HPDE6-E6E7 (cell line): Measurements from ENCODE around the gene BCOR.

ENCODE experiments used
- DNase-seq: peaks from one replicate; pipeline ENCODE4 v3.0.0; 2011; ENCODE audit warnings: missing footprints; ENCODE audit errors: extremely low spot score

Gene BCOR

DNA sequence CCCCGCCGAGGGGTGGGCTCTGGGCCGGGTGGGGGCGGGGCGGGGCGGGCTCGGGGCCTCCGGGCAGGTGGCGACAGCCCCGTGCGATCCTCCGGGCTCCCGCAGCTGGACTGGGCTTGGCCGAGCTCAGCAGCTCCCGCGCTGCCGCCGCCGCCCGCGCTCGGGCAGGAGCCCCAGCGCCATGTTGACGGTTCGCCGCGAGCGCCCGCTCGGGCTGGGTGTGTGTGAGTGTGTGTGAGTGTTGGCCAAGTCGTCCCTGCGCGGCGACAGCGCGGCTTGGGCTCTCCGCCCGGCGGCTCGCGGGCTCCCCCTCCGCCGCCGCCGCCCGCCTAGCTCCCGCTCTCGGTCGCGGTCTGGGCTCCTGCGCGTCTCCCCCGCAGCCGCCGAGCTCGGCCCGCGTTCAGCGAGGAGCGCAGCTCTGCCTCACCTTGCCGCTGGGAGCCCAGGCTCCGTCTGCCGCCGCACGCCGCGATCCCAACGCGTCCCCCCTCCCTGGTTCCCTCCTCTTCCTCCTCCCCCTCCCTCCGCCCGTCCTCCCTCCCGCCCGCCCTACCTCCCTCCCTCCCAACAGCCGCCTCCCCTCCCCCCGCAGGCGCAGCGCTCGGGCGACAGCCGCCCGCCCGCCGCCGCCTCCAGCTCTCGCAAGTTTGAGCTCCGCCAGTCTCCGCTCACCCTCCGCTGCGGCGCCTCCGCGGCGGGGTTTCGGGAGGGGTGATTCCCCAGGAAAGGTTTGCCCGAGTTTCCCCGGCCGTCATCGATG lies at the start of gene BCOR:
Gene BCOR (minus strand): TSS at position 455 of the 760 bp plus-strand sequence. CDS start 20,029 bp downstream, outside the sequence.
- DNase-seq: no peak

DNA sequence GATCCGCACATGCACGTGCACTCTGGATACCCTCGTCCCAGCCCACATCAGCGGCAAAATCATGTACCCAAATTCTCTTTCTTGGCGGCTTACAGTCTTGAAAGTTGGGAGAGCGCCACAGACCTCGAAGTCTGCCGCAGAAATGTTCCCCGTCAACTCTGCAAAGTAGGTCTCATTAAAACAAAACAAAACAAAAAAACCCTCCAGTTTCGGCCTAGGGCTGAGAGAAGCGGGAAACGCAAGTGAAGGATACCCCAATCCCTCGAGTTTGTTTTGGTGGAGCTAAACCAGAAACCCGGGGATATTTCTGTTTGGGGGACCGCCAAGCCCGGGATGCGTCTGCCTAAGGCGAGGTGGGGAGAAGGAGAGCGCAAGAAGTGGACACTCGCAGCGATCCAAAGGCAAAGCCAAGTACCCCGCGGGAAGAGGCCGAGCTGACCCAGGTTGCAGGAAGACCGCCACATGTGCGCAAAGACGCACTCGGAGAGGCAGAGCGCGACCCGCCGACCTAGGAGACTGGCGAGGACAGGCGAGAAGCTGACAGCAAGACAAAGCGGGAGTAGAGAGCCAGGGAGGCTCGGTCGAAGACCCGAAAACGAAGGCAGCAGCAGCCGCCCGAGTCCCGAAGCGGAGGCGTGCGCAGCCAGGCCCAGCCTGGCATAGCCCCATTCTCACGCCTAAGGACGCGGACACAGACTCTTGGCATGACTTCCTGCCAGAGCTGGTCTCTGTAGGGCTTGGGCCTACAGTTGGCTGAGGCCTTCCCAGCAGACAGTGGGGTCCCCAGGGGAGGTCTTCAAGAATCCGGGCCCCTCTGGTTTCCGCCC lies 49.6 kb upstream of the BCOR start:
- DNase-seq: no peak

- no peak for DNase-seq
Measured at GRCh38 chrX:40146262-40147125, 48.7 kb upstream of the BCOR start.

DNA sequence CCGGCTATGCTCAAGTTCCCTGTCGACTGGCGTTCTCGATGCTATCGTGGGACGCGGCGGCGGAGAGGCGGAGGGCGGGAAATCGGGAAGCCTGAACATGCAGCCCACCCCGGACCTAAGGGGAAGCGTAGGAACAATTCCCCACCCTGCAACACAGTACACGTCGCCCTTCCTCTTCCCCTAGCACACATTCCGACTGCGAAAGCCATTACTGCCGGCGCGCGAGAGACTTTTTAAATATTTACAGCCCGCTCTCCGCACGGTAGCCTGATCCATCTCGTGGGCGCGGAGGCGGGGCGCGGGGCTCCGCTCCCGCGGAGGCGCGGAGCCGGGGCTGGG lies 48.1 kb upstream of the BCOR start:
- DNase-seq: no peak

- no peak for DNase-seq
Measured at GRCh38 chrX:40145001-40145922, 47.5 kb upstream of the BCOR start.

- DNase-seq: no peak
Measured at GRCh38 chrX:40144576-40144975, 46.8 kb upstream of the BCOR start.

DNA sequence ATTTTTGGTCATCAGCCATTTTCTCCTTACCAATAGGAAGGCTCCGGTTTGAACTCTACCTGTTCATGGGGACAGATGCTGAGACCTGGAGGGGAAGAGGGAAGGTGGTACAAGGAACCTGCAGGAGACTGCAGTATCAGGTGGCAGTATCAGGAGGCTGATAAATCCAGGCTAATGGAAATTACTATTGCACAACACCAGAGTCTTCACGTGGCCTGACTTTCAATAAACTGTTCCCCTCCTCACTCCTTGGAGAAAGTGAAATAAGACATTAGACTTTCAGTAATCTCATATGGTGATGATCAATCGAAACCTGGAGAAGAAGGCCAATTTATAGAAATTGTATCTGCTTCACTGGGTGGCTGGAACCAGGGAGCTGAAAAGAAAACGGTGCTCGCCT lies 46.2 kb upstream of the BCOR start:
- DNase-seq: no peak

GRCh38 chrX:40143001-40143400 lies 45.2 kb upstream of the BCOR start:
- no peak for DNase-seq

DNA sequence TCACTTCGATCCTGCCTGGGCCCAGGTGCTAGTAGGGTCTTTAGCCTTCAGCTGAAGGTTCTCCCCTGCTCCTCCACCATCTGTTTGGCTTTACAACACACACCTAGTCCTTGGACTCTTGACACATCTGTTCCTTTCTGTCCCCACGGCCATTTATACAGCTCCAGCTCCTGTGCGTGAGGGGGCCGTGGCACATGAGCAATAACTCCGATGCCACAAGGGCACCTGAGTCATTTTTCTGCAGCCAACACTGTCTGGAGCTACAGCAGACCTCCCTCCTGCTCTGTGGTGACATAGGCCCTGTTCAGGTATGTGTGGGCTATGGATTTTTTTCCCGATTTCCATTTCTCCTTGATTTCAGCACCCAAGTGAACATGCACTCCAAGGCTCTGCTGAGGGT lies 44.7 kb upstream of the BCOR start:
- no peak for DNase-seq

DNA sequence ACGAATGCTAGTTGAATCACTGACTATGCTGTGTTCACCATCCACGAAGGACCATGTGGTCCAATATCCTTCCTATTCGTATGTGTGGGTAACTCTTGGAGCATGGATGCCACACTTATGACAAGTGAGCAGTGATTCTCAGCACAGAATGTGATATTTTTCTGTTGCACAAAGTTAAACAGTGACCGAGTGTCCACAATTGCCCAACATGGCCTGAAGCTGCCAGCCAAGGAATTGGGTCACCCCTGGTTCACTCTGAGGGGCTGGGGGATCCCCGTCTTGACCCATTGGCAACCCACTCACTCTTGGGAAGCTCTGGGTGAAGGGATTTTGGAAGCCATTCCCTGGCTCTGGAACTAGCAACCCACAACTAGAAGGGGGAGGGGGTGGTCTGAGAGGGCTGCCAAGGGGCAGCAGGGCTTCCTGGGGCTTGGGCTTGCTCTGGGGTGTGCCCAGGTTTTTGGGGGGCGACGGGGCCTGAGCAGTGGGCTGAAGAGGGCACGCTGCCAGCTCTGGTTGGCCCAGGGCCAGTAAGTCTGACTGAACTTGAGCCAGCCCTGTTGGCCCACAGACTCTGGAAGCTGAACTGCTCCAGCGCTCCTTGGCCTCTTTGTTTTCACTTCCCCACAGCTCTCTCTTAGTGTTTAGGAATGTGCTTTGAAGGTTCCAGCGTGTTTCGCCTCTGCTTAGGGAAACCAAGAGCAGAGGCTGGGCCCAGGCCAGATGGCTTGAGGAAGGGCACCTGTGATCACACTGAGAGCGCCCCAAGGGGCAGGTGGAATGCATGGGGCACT lies 43.1 kb upstream of the BCOR start:
- no peak for DNase-seq

- DNase-seq: no peak
Measured at GRCh38 chrX:40132751-40133150, 35.0 kb upstream of the BCOR start.

- DNase-seq: no peak
Measured at GRCh38 chrX:40131654-40132337, 34.0 kb upstream of the BCOR start.

DNA sequence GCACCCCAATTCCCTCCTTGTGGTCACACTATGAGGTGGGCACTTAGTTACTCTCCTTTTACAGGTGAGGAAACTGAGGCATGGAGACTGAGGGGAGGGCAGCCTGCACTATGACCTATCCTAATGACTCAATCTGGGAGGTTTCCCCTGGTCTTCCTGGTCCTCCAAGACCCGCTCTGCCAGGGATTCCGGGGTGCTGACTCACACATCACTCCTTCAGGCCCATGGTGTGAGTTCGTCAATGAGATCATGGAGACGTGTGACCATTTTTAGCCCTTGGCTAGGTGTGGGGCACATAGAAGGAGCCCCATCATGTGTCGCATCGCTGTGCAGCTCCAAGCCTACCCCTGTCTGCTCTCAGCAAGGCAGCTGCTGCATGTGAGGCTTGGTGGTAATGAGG lies 32.4 kb upstream of the BCOR start:
- no peak for DNase-seq

DNA sequence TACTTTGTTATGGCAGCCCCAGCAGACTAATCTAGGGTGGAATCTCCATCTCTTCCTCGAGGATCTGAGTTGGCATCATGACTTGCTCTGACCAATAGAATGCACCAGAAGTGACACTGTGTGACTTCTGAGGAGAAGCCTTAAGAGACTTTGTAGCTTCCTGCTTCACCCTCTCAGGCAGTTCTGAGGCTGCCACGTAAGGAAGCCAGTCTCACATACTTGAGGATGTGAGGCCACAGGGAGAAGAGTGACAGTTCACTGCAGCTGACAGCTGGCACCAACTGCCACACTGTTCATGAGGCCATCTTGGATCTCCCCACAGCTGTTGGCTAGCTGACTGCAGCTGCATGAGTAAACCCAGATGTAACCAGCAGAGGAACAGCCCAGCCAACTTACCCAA lies 29.3 kb upstream of the BCOR start:
- no peak for DNase-seq

DNA sequence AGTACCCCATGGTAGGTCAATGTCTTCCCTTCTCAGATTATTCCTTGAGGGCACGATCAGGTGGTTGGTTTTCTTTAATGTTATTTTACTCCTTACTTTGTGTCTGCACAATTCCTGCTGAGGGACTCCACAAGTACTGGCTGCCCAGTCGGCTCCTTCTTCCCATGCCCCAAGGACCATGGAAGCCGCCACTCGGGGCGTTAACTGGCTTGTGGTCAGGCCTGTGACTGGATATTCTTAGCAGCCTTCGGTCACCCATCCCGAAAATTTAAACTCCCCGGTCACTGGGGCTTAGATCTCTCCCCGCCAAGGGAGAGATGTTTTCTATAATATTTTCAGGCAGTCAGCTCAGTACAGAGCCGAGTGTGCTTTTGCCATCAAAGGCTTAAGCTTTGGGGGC lies 24.7 kb upstream of the BCOR start:
- DNase-seq: no peak

DNA sequence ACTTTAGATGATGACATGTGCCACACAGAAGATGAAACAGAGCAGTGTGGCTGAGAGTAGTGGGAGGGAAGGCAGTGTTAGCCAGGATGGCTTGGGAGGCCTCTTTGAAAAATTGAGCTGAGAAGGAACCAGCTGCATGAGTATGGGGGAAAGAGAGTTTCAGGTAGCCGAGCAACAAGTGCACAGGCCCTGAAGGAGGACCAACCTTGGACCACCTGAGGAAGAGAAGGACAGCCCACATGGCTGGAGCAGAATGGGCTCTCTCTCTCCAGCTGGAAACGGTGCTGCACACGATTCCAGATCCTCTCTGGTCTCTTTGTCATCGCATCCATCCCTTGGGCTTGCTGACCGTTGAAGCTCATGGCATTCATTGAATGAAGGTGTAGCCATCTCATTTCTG lies 23.9 kb upstream of the BCOR start:
- no peak for DNase-seq

GRCh38 chrX:40120838-40121580 lies 23.3 kb upstream of the BCOR start:
- no peak for DNase-seq

DNA sequence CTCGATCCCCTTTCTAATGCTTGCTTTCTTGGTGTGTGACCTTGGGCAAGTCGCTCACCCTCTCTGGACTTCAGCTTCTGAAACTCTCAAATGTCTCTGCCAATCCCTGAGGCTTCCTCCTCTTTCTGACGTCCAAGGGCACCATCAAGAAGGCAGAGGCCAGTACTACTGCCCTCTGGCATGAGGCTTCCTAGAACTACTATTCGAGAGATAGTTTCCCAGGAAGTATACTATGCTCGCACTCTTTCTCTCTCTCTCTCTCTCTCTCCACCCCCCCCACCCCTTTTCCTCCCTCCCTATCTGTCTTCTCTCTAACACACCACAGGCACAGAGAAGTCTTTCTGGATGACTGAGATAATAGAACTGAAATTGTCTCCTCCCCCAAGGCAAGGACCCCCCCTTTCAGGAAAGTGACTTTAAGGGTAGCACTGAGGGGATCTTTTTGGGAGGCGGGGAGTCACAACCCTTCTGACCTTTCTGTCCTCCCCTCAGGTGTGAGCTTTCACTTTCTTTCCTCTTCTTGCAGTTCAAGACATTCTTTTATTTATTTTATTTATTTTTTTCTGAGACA lies 20.0 kb upstream of the BCOR start:
- no peak for DNase-seq

DNA sequence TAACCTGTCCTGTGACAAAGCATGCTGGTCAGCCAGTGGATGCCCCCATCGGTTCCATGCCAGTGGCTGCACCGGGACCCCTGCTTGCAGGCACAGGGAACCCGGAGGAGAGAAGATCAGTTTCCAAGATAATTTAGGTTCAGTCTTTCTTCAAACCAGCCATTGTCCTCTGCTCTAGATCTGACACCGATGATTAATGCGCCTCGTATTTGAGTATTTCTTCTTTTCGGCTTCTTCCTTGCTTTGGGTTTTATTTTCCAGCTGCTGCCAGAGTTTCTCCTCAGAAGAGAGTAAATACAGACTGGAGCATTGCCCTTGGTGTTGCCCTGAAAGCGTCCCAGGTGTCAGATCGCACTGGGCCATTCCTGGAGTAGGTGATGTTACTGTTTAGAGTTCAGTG lies 19.2 kb upstream of the BCOR start:
- DNase-seq: no peak
